Lung (tissue), 12 donors: Measurements from ENCODE around the gene CNTNAP5. TPM values are rescaled to one million over a fixed set of nuclear protein-coding genes. Genes with fewer than 3 reads are reported as not detected.
A peak's percentile ranks its signal among the peaks of the same experiment; 100 is the strongest.

Experiments
- ATAC-seq: fragments of 200-7000 bp; cut with Tn5 transposase; one replicate; pipeline ENCODE4 v1.9.1; 2020; ENCODE audit warnings: moderate number of reproducible peaks; ENCODE audit not compliant: insufficient read depth, low FRiP score
- DNase-seq, 3 donors: peaks; one replicate each; pipeline ENCODE4 v3.0.0-alpha.2; 2013 to 2017
- H3K27ac ChIP-seq, 2 donors: one replicate each; pipeline ENCODE4 v1.5.1; 2013; ENCODE audit warnings: mild to moderate bottlenecking in 2 of 2, moderate library complexity in 2 of 2, control low read depth in 1 of 2, inconsistent platforms in 1 of 2, low read depth in 1 of 2, low read length in 1 of 2
- H3K27me3 ChIP-seq, 3 donors: one replicate each; pipeline ENCODE4 v1.5.1; 2013; ENCODE audit warnings: low read length in 2 of 3; ENCODE audit not compliant: control insufficient read depth in 3 of 3, insufficient read depth in 3 of 3
- H3K36me3 ChIP-seq, 4 donors: one replicate each; pipeline ENCODE4 v1.5.1; 2013; ENCODE audit warnings: low read length in 4 of 4, mild to moderate bottlenecking in 1 of 4, moderate library complexity in 1 of 4; ENCODE audit not compliant: control insufficient read depth in 4 of 4, insufficient read depth in 4 of 4
- H3K4me1 ChIP-seq, 5 donors: one replicate each; pipeline ENCODE4 v1.5.1; 2013; ENCODE audit warnings: low read length in 5 of 5, mild to moderate bottlenecking in 2 of 5, moderate library complexity in 1 of 5; ENCODE audit not compliant: control insufficient read depth in 5 of 5, insufficient read depth in 5 of 5
- H3K4me3 ChIP-seq: one replicate; pipeline ENCODE4 v1.5.1; 2013; ENCODE audit warnings: mild to moderate bottlenecking, control low read depth, moderate library complexity
- H3K9ac ChIP-seq, 2 donors: one replicate each; pipeline ENCODE4 v1.5.1; 2013; ENCODE audit warnings: low read length in 2 of 2, control low read depth in 1 of 2; ENCODE audit not compliant: insufficient read depth in 1 of 2
- H3K9me3 ChIP-seq, 4 donors: one replicate each; pipeline ENCODE4 v1.5.1; 2013; ENCODE audit warnings: low read length in 3 of 4, mild to moderate bottlenecking in 1 of 4, moderate library complexity in 1 of 4; ENCODE audit not compliant: control insufficient read depth in 4 of 4, insufficient read depth in 3 of 4
- WGBS, 2 donors: extraction: QIAGEN DNeasy Blood & Tissue Kit; methylation state at CpG; one replicate each; pipeline ENCODE4 v1.1.7; 2013; 5-methylcytosine and 5-hydroxymethylcytosine counted together
- polyA plus RNA-seq, 2 donors: library from polyadenylated mRNA; stranded (reverse); fragments of 200-250 nt; gene quantifications; one replicate each; pipeline ENCODE4 v1.2.1, GENCODE V29; 2013
- total RNA-seq, 2 donors: library from RNA; depleted of rRNA in 1 of 2; stranded (reverse); fragments of >200 nt in 1 of 2; gene quantifications; one replicate each; pipeline ENCODE4 v1.2.1, GENCODE V29; 2014 to 2021
- TF ChIP-seq, protein P1 (sequence below): IDR thresholded peaks from 2 replicates; pipeline ENCODE4 v1.5.1; 2012; ENCODE audit warnings: mild to moderate bottlenecking; ENCODE audit errors: control extremely low read depth, extremely low read depth
- donor health status: control.
- donor health status: control.
- donor health status: Bipolar disorder and iron deficiency.
- donor health status: healthy.
- donor health status: DM: yes; HTN: yes; CAD: no.

CNTNAP5 gene
- total and polyA plus RNA-seq, 4 donors, result 0.03 to 0.06 TPM; not detected in 2

DNA sequence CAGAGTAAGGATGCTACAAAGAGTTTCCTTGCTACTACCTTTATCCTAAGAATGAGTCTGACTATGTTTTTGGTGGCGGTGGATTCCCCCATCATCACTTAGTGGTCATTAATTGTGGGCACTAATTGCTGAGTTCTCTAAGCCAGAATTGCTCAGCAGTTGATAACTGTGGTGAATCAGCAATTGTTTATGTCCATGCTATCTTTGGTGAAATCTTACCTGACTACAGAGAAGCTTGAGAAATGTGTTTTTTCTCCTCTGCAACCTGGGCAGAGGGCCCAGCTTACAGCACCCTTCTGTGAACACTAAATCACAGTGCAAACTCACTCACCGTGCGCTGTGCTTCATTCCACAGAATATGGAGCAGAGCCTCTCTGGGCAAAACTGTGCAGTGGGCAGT lies 683.6 kb downstream of the CNTNAP5 start:
- 82 to 85% methylated on average over 3 of the region's 3 CpGs for WGBS, 2 donors
- Histone ChIP-seq H3K9ac (no peak overlapping the region), H3K9me3 (no peaks in the 10 kb centered on the region), H3K4me3 (no peak overlapping the region), H3K27ac (no peak overlapping the region), H3K36me3 (no peaks in the 10 kb centered on the region), H3K27me3 (peaks cover 0 to 16% (median 0%) of the 10 kb centered on the region in 3 donors), H3K4me1 (peaks cover 0 to 12% (median 0%) of the 10 kb centered on the region in 5 donors)
- DNase-seq (no peak), ATAC-seq (no peak)
- TF ChIP-seq, protein P1, sequence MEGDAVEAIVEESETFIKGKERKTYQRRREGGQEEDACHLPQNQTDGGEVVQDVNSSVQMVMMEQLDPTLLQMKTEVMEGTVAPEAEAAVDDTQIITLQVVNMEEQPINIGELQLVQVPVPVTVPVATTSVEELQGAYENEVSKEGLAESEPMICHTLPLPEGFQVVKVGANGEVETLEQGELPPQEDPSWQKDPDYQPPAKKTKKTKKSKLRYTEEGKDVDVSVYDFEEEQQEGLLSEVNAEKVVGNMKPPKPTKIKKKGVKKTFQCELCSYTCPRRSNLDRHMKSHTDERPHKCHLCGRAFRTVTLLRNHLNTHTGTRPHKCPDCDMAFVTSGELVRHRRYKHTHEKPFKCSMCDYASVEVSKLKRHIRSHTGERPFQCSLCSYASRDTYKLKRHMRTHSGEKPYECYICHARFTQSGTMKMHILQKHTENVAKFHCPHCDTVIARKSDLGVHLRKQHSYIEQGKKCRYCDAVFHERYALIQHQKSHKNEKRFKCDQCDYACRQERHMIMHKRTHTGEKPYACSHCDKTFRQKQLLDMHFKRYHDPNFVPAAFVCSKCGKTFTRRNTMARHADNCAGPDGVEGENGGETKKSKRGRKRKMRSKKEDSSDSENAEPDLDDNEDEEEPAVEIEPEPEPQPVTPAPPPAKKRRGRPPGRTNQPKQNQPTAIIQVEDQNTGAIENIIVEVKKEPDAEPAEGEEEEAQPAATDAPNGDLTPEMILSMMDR, result no peak

DNA sequence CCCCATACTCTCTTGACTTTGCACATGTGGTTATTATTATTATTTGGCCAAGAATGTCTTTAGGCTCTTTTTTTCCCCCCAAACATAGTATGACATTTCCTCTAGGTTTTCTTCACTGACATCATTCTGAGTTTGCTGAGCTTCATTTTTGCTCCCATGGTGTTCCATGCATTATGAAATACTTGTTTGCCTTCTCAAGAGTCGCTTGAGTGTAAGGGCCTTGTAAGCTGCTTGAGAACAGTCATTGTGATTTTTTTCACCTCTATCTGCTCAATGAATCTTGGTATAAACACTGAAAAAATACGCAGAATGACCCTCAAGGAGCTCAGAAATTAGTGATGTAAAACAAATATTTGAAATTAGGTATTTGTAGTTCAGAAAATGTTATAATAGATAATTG lies 688.9 kb downstream of the CNTNAP5 start:
- ATAC-seq (no peak), DNase-seq (peak in 1 of 3 donors; percentile 47)
- Histone ChIP-seq H3K36me3 (no peaks in the 10 kb centered on the region), H3K4me3 (no peak overlapping the region), H3K9me3 (no peaks in the 10 kb centered on the region), H3K9ac (no peak overlapping the region), H3K27me3 (peaks cover 0 to 18% (median 0%) of the 10 kb centered on the region in 3 donors), H3K4me1 (no peaks in the 10 kb centered on the region), H3K27ac (no peak overlapping the region)
- 69 to 83% methylated on average over 2 of the region's 2 CpGs for WGBS, 2 donors
- TF ChIP-seq, protein P1, result no peak

DNA sequence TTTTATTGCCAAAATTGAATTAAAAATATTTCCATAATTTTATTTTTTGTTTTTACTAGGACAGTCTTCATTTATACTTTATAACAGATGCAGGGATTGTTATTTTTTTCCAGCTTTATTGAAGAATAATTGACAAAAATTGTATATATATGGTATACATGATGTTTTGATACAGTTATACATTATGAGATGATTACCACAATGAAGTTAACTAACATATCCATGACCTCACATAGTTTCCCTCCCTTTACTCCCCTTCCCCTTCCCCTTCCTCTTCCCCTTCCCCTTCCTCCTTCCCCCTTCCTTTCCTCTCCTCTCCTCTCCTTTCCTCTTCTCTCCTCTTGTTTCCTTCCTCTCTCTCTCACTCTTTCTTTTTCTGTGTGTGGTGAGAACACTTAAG lies 700.1 kb downstream of the CNTNAP5 start:
- DNase-seq (no peak), ATAC-seq (no peak)

More for the DNA sequence above, 700.1 kb downstream of the CNTNAP5 start:
- no peak overlapping the region for H3K9ac ChIP-seq
- no peaks in the 10 kb centered on the region for H3K9me3 ChIP-seq
- no peaks in the 10 kb centered on the region for H3K36me3 ChIP-seq
- no peaks in the 10 kb centered on the region for H3K4me1 ChIP-seq
- H3K27me3 ChIP-seq, result peaks cover 0 to 2% (median 0%) of the 10 kb centered on the region in 3 donors
- TF ChIP-seq, protein P1, result no peak
- H3K27ac ChIP-seq, result no peak overlapping the region
- no peak overlapping the region for H3K4me3 ChIP-seq
